GM19452 (cell line): ENCODE data around the gene TTF1.
"Not testable (repeated sequence)": the region's sequence is repeated elsewhere in the genome, so short reads cannot be mapped to it uniquely, and the experiment has no call there.

Experiments
- ATAC-seq: cut with Tn5 transposase; IDR thresholded peaks from one replicate; pipeline ENCODE4 v1.9.1; 2021; ENCODE audit not compliant: unreplicated experiment

TTF1 gene

DNA sequence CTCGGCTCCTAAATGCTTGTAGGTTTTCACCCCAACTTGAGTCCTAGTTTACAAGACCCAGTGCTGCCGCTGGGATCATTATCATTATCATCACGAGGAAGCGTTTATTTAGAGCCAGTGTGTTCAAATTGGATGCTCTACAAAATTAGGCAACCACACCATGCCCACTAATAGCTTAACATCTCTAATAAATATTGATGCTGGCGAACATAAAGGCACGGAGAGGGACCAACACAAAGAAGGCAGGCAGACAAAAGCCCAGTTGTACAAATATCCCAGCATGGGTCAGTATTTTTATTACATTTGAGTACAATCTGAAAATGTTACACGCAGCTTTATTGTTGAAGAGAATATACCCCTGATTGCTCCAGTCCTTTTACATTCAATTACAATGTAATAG, 8.1 kb upstream of the TTF1 start:
- no peak for ATAC-seq

DNA sequence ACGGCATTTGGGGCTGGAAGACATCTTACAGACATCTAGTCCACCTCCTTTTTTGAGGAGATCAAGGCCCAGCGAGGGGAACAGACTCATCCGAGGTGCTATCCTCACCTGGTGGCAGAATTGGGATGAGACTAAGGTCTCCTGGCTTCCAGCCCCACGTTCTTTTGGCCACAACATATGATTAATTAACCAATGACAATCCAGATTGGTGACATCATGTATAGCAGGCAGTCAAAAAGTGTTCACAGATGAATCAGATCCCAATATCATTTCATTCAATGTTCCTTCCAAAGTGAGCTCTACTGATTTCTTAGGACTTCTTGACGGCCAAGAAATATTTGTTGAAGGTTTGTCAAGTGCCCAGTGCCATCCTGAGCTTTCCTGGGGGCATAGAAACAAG, 7.3 kb upstream of the TTF1 start:
- no peak for ATAC-seq

DNA sequence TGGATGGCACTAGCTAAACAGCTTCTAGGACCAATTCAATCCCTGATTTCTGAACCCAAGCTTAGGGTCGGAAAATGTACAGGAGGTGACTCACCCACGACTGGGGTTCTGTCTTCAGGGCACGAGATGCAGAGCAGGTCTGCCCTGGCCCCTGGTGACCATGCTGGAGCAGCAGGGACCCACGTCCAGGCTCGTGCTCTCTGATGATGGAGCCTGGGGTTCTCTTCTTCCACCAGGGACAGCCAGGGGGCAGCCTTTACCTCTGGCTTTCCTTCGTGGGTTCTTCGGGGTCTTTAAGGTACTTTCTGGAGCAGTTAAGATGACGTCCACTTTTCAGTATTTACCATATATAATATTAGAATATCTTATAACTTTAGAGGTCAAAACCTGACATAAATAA, 5.4 kb upstream of the TTF1 start:
- no peak for ATAC-seq

DNA sequence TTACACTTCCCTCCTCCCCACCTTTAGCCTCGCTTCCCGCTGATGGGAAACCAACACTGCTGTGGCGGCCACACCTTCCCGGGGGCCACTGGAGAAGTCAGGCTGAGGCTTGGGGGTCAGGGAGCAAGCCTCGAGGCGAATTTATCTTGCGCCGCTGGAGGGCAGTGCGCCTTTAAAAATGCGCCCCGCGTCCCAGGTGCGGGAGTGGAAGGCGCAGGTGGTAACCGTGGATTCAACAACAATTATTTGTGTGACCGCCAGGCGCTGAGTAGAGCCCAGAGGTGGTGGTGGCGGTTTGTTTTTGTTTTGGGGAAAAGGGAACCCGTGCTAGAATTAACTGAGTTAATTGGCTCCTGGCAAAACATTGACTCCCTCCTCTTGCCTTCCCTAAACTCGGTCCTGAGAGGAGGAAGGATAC, 4.5 kb upstream of the TTF1 start:
- ATAC-seq: no peak

DNA sequence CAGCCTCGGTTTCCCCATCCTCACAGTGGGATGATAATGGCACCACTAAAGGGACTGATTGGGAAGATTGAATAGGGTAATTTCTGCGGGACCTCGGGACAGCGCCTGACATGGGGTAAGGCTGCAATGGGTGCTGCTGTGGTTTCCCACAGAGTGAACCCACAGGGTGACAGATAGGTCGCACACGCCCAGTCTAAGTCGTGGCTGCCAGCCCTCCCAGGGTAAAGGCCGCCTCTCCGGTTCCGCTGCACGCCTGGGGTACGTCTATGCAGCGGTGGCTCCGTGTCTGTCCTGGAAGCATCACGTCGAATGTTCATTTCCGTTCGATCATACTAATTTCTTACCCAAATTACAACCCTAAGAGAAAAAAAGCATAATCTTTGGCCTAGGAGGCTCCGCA, 4.0 kb upstream of the TTF1 start:
- ATAC-seq: no peak

DNA sequence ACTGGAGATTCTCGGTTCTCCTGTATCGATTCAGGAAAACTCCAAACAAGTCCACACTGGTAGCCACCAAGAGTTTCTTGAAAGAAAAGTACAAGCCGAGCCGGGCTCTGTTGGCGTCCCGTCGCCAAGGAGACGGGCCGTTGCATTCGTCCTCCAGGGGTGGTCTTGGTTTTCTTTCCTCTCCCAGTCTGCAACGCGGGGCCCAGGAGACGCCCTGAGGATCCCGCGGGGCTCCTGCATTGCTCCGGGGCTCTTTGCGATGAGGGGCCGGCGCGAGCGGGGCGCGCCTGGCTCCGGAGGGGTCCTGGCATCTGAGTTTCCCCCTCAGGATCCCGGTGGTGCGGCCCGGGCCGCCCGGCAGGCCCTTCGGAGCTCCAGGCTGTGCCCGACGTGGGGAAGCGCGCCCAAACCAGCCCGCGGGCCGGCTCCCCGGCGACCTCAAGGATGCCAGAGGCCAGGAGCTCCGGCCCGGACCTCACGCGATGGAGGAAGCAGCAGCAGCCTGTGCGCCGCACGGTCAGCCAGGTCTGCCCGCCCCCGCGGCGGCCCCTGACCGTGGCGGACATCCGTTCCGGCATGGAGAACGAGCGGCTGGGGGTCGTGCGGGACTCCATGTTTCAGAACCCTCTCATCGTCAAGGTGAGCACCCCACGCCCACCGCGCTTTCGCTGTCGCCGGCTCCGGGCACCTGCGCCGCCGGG, 3.3 kb upstream of the TTF1 start, which contains the start of gene CFAP77:
Gene CFAP77 (plus strand): TSS at position 384 of the 701 bp plus-strand sequence. CDS start 61 bp downstream, at position 445.
- ATAC-seq: no peak

DNA sequence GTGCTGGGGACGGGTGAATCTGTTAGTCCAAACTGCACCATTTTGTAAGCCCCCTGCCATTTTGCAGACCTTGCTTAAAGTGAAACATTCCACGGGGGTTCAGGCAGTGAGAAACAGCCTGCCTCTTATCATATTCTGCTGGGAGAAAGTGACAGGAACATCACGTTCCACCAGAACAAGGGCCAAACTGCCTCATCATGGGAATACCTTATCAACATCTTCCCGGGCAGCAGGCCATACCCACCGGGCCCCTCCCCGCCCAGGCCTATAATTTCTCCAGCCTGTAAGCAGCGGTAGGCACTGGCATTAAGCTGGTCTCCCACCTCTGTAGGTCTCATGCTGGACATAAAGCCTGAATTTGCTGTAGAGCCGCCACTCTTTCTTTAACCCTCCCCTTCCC, 1.9 kb upstream of the TTF1 start:
- no peak for ATAC-seq

DNA sequence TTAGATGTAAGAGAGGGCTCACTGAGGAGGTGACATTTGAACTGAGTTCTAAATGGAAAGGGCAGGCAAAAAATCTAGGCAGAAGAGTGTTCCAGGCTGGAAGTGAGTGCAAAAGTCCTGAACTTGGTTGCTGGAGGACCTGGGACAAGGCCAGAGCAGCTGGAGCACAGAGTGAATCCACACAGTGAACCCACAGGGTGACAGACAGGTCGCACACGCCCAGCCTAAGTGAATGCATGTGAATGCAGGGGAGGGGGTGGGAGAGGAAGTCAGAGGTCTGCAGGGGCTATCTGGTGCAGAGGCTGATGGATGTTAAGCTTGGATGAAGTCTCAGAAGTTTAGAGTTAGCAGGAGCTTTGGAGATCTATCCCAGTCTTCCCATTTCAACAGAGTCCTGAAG, 556 bp upstream of the TTF1 start:
- ATAC-seq: no peak

DNA sequence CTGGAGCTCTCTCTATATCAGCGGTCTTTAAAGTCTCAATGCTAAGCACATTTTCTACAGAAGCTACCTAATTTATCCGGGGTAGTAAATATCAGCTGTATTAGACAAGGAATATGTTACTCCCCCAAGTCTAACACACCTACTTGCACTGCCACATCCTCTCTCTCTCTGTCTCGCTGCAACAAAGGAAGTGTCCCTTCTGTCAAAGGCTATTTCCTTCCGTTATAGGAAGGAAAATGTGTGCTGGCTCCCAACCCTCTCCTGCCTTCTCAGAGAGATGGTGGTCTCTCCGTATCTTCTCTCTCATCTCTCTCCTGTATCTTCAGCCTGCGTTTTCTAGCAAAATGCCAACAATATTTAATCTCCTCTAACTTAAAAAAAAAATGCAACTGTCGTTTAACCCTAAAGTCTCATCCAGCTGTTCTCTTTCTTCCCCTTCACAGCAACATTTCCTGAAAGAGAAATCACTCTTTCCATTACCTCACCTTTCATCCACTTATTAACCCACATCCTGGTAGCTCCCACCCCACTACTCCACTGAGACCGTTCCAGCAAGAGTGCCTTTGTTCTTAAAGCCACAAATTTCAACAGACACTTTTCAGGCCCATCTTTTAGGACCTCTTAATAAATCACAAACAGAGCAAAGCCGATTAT, 2.3 kb downstream of the TTF1 start:
- no peak for ATAC-seq

DNA sequence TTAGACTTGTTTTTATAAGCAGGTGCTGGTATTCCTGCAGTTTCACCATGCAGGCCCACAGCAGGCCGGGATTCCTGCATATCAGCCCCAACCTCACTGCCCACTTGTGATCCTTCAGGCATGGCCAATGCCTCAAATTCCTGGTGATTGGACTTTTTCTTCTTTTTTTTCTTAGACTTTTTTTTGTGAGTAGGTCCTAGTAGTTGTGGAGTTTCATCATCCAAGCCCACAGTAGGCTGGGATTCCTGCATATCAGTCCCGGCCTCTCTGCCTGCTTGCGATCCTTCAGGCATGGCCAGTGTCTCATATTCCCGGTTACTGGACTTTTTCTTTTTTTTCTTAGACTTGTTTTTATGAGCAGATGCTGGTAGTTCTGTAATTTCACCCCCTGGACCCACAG, 4.8 kb downstream of the TTF1 start:
- ATAC-seq: no peak

DNA sequence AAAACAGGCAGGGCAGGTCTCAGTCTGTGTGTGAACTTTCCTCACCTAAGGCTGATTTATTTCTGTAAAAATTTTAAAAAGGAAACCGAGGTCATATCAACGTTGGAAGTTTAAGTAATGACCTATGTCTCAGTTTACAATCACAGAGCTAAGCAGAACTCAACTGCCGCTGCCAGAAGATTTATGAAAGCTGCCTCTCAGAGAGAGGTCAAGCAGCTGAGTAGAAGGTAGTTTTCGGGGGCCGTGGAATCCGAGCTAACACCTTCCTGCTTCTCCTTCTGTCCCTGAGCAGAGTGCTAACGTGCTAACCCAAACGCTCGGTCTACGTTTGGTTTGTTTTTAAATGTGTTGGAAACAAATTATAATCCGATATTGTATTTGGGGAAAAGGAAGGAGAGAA, 11.1 kb downstream of the TTF1 start:
- no peak for ATAC-seq

DNA sequence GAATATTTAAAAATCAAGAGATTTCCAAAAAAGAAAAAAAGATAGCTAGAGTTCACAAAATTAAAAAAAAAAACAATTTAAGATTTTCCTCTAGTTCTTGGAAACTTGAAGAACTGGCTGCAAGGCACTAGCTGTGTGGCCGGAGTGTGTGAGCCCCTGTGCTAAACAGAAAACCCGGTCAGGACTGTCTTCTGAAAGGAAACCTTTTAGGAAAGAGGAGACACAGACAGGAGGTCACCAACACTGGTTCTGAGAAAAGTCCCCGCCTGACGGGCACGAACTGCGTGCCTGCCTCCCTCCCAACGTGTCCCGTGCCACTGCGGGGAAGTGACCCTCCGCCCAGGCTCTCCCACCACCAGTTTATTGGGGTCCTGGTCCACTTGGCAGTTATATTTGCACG, 15.2 kb downstream of the TTF1 start:
- no peak for ATAC-seq

DNA sequence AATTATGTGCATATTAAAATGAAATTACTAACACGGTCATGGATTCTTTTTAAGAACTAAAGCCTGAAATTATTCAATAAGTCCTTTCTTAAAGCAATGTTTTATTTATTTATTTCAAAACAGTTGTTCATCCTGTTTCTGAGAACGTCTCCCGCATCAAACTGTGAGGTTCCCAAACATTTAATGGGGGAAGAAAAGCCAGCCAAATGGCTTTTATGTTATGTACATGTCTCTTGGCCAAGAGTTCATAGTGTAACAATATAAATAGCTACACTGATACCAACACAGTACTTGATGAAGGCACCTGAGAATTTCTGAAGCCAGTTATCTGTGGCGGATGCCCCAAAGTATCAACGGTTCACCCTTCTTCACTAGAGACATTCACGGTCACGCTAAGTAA, 15.7 kb downstream of the TTF1 start:
- ATAC-seq: no peak

DNA sequence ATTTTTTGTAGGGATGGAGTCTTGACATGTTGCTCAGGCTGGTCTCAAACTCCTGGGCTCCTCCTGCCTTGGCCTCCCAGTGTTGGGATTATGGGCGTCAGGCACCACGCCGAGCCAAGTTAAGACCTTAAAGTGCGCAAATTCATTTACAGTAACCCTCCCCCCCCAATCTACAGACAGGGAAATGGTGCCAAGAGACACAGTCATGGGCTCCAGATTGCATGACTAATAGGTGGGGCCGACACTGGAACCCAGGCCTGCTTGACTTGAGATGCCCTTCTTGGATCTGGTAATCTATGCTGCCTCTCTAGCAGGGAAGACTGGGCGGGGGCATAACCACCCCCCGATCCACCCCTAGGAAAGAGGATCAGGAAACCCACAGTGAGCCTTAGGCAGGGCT, 19.5 kb downstream of the TTF1 start:
- ATAC-seq: no peak

DNA sequence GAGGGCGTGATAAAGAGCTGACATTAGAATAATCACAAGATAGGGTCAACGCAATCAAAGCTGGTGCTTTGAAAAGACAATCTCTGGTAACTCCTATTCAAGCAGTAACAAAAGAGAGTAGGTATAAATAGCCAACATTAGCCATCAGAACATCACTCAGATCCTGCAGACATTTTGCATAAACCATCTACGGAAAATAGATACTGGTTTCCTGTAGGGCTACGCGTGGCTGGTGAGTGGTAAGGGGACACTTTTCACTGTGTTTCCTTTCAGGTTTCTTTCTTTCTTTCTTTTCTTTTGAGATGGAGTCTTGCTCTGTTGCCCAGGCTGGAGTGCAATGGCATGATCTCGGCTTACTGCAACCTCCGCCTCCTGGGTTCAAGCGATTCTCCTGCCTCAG, 22.3 kb downstream of the TTF1 start:
- ATAC-seq: no peak

DNA sequence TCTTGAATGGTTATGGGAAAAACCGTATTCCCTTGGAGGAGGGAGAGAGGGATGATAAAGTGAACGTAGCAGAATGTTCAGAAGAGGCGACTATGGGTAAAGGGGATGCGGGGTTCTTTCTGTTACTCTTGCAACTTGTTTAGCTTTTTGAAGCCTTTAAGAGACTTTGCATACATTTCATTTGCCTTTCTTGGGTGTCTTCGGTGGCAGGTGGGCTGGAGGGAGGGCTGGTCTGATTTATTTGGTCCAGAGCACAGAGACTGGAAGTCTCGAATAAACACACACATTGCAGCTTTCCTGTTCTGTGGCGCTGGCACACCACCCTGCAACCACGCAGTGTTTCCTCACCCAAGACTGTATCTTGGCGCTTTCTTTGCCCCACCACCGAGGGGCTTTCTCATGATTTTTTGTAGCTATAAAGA, 23.2 kb downstream of the TTF1 start:
- no peak for ATAC-seq

DNA sequence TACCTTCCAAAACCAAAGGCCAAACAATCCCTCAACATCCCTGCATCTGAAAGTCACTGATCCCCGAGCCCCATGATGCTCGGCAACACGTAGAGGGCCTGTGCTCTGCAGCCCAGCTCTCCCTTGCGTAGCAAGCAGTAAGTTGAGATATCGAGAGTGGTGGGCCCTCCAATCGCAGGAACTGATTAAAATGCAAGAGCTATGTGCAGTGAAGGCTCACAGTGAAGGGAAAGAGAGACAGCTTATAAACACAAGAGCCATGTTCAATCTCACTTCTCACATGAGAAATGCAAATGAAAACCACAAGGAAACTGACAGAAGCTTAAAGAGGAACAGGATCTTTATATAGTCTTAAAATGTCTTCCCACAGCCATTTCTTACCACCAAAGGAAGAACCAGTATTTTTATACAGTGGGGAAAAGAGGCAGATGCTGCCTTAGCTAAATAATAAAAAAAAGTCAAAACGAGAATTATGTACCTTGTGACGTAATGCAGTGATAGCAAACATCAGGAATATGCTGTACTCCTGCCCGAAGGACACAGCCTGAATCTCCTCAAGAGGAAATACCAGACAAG, 24.6 kb downstream of the TTF1 start:
- peak; percentile 59 for ATAC-seq

DNA sequence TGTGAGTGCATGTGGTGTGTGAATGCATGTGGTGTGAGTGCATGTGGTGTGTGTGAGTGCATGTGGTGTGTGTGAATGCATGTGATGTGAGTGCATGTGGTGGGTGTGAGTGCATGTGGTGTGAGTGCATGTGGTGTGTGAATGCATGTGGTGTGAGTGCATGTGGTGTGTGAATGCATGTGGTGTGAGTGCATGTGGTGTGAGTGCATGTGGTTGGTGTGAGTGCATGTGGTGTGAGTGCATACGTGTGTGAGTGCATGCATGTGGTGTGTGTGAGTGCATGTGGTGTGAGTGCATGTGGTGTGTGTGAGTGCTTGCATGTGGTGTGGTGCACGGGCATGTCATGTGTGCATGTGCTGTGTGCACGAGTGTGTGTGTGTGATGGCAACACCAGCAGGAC, 28.2 kb downstream of the TTF1 start:
- ATAC-seq: not testable (repeated sequence)

DNA sequence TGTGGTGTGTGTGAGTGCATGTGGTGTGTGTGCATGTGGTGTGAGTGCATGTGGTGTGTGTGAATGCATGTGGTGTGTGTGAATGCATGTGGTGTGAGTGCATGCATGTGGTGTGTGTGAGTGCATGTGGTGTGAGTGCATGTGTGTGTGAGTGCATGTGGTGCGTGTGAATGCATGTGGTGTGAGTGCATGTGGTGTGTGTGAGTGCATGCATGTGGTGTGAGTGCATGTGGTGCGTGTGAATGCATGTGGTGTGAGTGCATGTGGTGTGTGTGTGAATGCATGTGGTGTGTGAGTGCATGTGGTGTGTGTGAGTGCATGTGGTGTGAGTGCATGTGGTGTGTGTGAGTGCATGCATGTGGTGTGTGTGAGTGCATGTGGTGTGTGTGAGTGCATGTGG, 28.9 kb downstream of the TTF1 start:
- not testable (repeated sequence) for ATAC-seq

DNA sequence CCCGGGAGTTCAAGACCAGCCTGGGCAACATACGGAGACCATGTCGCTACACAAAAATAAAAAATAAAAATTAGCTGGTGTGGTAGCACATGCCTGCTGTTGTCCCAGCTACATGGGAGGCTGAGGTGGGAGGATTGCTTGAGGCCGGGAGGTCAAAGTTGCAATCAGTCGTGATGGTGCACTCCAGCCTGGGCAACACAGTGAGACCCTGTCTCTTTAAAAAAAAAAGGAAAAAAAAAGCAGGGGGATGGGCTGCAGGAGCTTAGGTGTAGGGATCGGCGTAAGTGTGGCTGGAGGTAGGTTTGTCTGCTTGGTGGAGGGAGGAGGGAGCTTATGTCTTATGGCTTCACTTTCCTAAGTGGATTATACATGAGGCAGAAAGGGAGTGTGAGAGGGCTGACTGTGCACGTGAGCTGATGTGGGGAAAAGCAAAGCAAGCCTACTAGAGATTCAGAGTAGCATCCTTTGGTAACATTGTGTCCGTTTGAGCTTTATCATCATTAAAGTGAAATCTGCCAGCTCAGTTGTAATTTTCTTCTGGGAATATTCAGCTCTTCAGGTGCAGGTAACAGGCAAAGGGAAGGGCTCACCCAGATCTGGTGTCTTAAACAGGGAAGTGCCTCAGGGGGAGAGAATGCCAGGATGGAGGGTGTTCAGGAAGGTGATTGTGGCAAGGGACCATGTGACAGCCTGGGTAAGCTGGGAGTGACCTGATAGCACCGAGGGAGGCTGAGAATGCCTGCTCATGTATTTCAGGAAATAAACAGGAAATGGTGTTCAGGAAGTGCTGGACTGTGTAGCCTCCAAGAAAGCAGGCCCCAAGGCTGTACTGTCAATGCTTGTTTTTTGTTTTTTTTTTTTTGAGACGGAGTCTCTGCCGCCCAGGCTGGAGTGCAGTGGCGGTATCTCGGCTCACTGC, 34.2 kb downstream of the TTF1 start:
- no peak for ATAC-seq

DNA sequence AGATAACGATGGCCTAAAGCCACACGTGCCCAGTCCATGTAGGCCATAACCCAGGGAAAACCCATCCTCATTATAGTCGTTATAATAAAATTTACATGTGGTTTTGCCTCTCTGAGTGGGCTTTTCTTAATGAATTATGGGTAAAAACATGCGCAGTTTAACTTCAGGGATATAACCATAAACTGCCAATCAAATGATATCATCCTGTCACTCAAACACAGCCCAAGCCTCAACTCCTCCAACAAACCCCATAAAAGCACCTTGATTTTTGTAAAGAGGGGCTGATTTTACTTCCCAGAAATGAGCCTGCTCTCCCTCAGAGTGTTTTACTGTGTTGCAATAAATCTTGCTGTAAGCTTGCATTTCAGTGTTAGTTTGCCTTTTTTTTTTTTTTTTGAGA, 36.0 kb downstream of the TTF1 start:
- no peak for ATAC-seq
